ENCODE measurements around the gene RMDN3. TPM values are rescaled to one million over a fixed set of nuclear protein-coding genes. Genes with fewer than 3 reads are reported as not detected.

RMDN3 gene
- total and polyA plus RNA-seq, 2 of the 13 experiments (the other 11 are each of a cell fraction or from before 2014, with no cell fraction given): 16.8 to 19.5 TPM

GRCh38 chr15:40693904-40694687 lies 61.0 kb downstream of the RMDN3 start (continued):
- TF ChIP-seq STAT5B (CRISPR knock-in tag; IDR thresholded peaks at IDR 0.05) (0 out of 2 replicates have a peak, but pooled peaks have one; percentile 1), TFAP4 (IDR thresholded peaks at IDR 0.05; ENCODE audit: borderline replicate concordance, low read depth) (0 out of 2 replicates have a peak, but pooled peaks have one; percentile 71), MED8 (CRISPR knock-in tag; IDR thresholded peaks at IDR 0.05; ENCODE audit: insufficient replicate concordance) (peak; percentile 57), ZNF232 (CRISPR knock-in tag; IDR thresholded peaks at IDR 0.05; ENCODE audit: borderline replicate concordance) (0 out of 2 replicates have a peak, but pooled peaks have one; percentile 13)

GRCh38 chr15:40691737-40692136 lies 63.3 kb downstream of the RMDN3 start:
- 95% methylated on average over 4 of the region's 4 CpGs for WGBS (ENCODE audit: low lambda C conversion rate)
- FAIRE-seq: no peak
- in situ Hi-C loops (cut with HindIII; ENCODE audit: extremely low pct_ligation_motif_present, low pct_unique_long_range_greater_than_20kb): loop anchor here (10.0 kb wide), 1 partner anchor 203 kb away; the partner anchor contains the start of gene VPS18
- H4K20me1 ChIP-seq (ENCODE audit: insufficient read depth, low read length): no peaks in the 10 kb centered on the region
- intact Hi-C loops (cut with micrococcal nuclease; ENCODE audit: unreplicated experiment): loop anchor here (10.0 kb wide), 1 partner anchor 97 kb away; the partner anchor contains the start of gene KNL1
- no peak overlapping the region for H3K9ac ChIP-seq (ENCODE audit: insufficient read depth, low read depth, low read length)
- H3K79me2 ChIP-seq (ENCODE audit: insufficient read depth, low read length): peaks cover 13% of the 10 kb centered on the region
- ChIA-PET CTCF (ENCODE audit: low intra/inter-chr PET ratio, low total read pairs) (no interaction called here), POLR2A (no interaction called here)
- peaks cover 0 to 5% of the 10 kb centered on the region in 2 experiments; a peak in 1 of 5 replicates for H3K27me3 ChIP-seq (ENCODE audit: control insufficient read depth in 1 of 2, insufficient read depth in 2 of 2, low read length in 2 of 2)
- peak; percentile 21 for DNase-seq (ENCODE audit: low spot score)
- BruUV-seq (replicated peaks): no TSS peak
- H3K27ac ChIP-seq (ENCODE audit: extremely low read length, insufficient read depth, low read length): no peak overlapping the region
- no peak overlapping the region for H2AFZ ChIP-seq (ENCODE audit: low read length)
- no peaks in the 10 kb centered on the region for H3K36me3 ChIP-seq (replicated peaks in 1 of 2; ENCODE audit: control insufficient read depth in 1 of 2, insufficient read depth in 2 of 2, low read length in 2 of 2)
- H3K4me2 ChIP-seq (ENCODE audit: low read depth, low read length): no peak overlapping the region
- H3K4me1 ChIP-seq (ENCODE audit: insufficient read depth, low read length): peaks cover 18% of the 10 kb centered on the region
- ATAC-seq: no peak
- no peaks in the 10 kb centered on the region for H3K9me3 ChIP-seq (ENCODE audit: low read length)
- no peak overlapping the region for H3K4me3 ChIP-seq (replicated peaks in 1 of 3; ENCODE audit: insufficient read depth in 1 of 3, low read depth in 2 of 3, low read length in 3 of 3)
- TF ChIP-seq PBX2 (CRISPR knock-in tag; IDR thresholded peaks at IDR 0.05) (no peak), ZNF562 (CRISPR knock-in tag; IDR thresholded peaks at IDR 0.05; ENCODE audit: borderline replicate concordance) (no peak), ZNF20 (CRISPR knock-in tag; IDR thresholded peaks at IDR 0.05) (no peak), ZNF574 (CRISPR knock-in tag; IDR thresholded peaks at IDR 0.05) (no peak), RBM22 (optimal IDR thresholded peaks at IDR 0.05; ENCODE audit: low read length) (no peak), PHF5A (CRISPR knock-in tag; IDR thresholded peaks at IDR 0.05; ENCODE audit: low read depth, unreplicated experiment) (no peak)

Data from HepG2 (cell line).